ENCODE results near the gene DAGLB.
"Not testable (repeated sequence)": the region's sequence is repeated elsewhere in the genome, so short reads cannot be mapped to it uniquely, and the experiment has no call there.

DAGLB gene

DNA sequence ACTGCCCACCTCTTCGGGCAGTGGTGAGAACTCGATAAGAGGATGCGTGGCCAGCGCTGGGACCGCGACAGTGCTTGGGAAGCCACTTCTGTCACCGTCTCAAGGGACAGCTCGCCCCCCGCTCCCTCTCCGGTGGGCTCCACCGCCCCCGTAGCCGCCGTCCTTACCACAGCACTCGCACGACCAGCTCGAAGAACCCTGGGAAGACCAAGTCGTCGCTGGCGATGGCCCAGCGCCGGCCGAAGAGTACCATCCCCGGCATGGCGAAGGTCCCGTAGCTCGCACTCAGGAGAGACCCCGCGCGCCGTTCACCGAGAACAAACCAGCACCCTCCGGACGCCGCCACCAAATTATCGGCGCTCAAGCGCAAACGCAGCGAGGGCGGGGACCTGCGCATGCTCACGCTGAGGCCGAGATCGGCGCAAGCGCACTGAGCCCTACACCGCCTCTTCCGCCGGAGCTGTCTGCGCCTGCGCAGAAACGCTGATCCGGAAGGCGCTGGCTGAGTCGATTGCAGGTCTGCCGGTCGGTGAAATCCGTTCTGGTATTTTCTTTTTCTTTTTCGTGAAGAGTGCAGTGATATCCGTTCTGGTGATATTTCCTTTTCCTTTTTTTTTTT lies at the start of gene DAGLB:
TSS of gene DAGLB (minus strand) at position 374 of the 619 bp plus-strand sequence. CDS start at position 262, 112 bp downstream.
- peak; percentile 93 for DNase-seq (ENCODE audit: low read depth in 2 of 2)

- DNase-seq (ENCODE audit: low read depth in 2 of 2): no peak
Measured at GRCh38 chr7:6497637-6497905, 49.8 kb upstream of the DAGLB start.

GRCh38 chr7:6496842-6497636 lies 49.3 kb upstream of the DAGLB start:
- no peak for DNase-seq (ENCODE audit: low read depth in 2 of 2)

- DNase-seq (ENCODE audit: low read depth in 2 of 2): no peak
Measured at GRCh38 chr7:6495597-6496262, 48.0 kb upstream of the DAGLB start.

- no peak for DNase-seq (ENCODE audit: low read depth in 2 of 2)
Measured at GRCh38 chr7:6494365-6494764, 46.6 kb upstream of the DAGLB start.

- DNase-seq (ENCODE audit: low read depth in 2 of 2): no peak
Measured at GRCh38 chr7:6491194-6491593, 43.4 kb upstream of the DAGLB start.

GRCh38 chr7:6489612-6490011 lies 41.9 kb upstream of the DAGLB start:
- DNase-seq (ENCODE audit: low read depth in 2 of 2): no peak

DNA sequence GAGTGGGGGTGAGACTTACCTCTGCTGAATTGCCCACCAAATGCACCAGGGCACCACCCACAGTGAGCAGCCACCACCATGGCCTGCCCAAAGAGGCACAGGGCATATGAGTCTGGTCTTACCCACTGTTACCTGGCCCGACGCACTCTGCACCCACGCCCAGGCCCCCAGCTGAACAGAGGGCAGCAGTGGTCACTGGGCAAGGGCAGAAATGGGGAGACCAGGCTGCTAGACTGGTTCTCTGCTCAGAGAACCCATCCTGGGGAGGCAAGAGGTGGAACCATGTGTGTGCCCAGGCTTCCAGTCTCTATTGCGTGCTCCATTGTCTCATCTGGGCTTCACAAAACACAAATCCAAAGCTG lies 39.4 kb upstream of the DAGLB start:
- no peak for DNase-seq (ENCODE audit: low read depth in 2 of 2)

DNA sequence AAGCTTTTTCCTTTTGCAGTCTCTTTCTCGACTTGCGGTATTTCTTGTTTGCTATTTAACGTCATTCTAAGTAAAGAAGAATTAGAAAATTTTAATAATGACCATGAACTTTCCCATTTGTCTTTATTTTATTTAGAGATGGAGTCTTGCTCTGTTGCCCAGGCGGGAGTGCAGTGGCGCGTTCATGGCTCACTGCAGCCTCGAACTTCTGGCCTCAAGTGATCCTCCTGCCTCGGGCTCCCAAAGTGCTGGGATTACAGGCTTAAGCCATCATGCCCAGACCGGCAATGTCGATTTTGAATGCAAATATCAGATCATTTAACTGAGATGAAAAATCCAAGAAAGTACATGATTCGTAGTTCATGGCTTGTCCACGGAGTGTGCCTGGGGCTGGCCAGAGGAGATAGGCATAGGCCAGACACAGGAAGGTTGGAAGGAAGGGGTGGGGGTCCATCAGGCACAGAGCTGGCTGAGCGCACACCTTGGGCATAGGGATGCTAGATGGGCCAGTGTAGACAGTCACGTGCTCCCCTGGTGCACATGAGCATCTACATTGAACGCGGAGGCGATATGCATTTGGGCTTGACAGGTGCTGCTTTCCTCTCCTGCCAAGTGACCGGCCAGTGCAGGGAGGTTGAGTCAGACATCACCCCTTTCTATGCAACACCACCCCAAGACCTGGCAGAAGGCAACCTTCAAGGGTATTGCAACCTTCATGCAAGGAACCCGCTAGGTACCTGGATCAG lies 38.9 kb upstream of the DAGLB start:
- DNase-seq (ENCODE audit: low read depth in 2 of 2): no peak

GRCh38 chr7:6482743-6483119 lies 35.0 kb upstream of the DAGLB start:
- DNase-seq (ENCODE audit: low read depth in 2 of 2): no peak

DNA sequence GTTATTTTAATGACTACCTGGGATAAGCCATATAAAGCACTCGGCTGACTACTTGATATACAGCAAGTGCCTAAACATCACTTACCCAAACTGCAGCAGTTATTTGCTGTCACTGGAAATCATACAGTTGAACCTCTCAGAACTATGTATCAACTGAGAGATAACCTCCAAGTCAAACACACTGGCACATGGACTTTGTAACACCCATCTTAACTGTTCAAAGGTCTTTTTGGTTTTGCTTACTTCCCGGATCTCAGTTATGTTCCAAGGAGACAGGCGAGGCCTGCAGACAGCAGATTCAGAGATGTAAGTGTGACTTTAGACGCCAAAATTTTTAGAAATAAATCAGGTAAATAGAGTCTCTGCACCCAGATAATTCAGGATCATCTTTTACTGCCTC lies 34.6 kb upstream of the DAGLB start:
- DNase-seq (ENCODE audit: low read depth in 2 of 2): no peak

DNA sequence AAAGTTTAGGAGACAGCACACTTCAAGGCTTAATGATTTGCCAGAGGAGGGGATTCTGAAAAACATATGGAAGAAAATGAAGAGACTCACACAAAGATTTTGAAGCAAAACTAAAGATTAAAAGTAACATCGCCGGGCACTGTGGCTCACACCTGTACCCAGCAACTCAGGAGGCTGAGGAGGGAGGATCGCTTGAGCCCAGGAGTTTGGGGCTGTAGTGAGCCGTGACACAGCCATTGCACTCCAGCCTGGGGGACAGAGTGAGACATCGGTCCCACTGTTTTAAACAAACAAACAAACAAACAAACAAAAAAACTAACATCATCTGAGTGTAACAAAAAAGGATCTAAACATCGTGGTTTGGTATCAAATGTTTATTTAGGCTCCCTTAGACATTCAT lies 33.7 kb upstream of the DAGLB start:
- DNase-seq (ENCODE audit: low read depth in 2 of 2): no peak

GRCh38 chr7:6480323-6480660 lies 32.5 kb upstream of the DAGLB start:
- DNase-seq (ENCODE audit: low read depth in 2 of 2): no peak

GRCh38 chr7:6479067-6479466 lies 31.3 kb upstream of the DAGLB start:
- DNase-seq (ENCODE audit: low read depth in 2 of 2): no peak

DNA sequence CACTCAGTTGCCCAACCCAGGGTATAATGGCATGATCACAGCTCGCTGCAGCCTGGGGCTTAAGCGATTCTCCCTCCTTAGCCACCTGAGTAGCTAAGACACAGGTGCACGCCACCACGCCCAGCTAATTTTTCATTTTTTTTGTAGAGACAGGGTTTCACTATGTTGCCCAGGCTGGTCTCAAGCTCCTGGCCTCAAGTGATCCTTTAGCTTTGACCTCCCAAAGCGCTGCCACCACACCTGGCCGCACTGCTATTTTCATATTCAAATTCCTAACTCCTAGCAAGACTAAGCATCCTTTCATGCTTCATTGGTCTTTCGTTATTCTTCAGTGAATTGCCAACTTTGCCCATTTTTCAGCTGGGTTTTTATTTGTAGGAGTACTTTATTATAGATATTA lies 30.4 kb upstream of the DAGLB start:
- DNase-seq (ENCODE audit: low read depth in 2 of 2): no peak

GRCh38 chr7:6477318-6477660 lies 29.5 kb upstream of the DAGLB start:
- DNase-seq (ENCODE audit: low read depth in 2 of 2): no peak

DNA sequence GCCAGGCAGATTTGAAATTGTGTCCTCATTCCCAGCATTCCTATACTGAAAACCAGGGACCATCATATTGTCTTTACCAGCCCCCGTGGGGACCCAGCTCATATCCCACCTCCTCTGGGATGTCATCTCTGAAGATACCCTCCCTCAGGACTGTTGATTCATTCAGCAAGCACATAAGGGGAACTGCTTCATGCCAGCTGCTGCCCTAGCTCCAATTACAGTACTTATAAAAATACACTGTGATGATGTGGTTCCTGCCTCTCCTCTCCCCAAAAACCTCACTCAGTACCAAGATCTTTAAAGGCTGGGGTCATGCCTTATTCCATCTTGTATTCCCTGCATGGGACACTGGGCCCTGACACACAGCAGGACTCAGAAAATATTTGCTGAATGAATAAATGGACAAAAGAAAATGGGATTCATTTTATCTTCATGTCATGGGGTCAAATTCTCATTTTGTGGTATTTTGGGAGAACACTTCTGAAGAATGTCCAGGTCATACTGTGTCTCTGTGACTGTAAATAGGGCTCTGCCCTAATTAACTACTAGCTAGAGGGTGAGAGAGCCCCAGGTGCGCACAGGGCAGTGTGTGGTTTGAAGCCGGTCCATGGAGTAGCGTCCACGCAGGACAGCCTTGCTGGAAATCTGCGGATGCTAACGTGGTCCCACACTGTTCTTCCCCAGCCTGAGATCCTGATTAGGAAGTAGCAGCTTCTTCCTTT lies 29.0 kb upstream of the DAGLB start:
- DNase-seq (ENCODE audit: low read depth in 2 of 2): no peak

GRCh38 chr7:6475433-6476186 lies 27.9 kb upstream of the DAGLB start:
- DNase-seq (ENCODE audit: low read depth in 2 of 2): no peak

DNA sequence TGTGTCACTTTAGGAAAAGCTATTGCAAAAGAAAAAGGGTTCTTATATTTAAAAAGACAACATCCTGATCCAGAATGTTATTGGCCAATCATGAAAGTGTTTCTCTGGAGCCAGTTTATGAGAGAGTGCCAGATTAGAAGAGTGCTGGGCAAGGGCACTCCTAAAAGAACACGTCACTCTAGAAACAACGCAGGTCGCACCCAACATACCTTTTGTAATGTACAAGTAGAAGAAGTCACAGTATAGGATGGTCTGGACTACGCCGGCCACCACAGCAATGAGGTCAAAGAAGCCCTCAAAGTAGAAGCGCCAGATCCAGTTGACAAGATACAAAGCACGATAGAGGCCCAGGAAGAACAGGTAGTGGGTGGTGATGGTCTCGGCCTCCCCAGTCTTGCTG lies 18.1 kb upstream of the DAGLB start:
- DNase-seq (ENCODE audit: low read depth in 2 of 2): no peak

GRCh38 chr7:6463609-6464008 lies 15.9 kb upstream of the DAGLB start:
- DNase-seq (ENCODE audit: low read depth in 2 of 2): not testable (repeated sequence)

DNA sequence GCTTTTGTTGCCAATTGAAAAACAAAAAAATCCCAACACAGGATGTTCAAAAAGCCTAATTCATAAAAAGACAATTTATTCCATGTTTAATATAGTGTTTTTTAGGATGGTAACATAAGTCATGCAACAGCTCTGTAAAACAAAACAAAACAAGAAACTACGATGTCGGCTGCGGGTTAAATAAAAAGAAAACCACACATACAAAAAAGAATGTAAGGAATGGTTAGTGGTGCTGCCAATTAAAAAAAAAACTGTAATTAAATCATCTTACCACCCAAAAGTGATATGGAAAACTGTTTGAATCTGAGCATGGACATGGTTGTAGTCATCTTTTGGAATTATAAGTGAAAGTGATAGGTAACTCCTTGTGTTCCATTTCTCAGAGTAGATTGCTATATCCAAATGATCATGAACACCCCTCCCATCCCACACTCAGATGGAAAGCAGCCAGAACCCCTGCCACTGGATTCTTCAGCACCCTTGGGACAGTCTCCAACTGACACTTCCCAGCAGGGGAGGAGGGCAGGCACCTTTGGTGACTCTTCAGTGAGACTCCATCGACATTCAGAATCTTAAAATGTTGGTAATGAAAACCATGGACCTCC lies 14.3 kb upstream of the DAGLB start:
- DNase-seq (ENCODE audit: low read depth in 2 of 2): no peak
